ENCODE measurements around the gene GAN. TPM values are rescaled to one million over a fixed set of nuclear protein-coding genes. Genes with fewer than 3 reads are reported as not detected.
"Not testable (repeated sequence)": the region's sequence is repeated elsewhere in the genome, so short reads cannot be mapped to it uniquely, and the experiment has no call there.

Gene GAN
- total RNA-seq, 2 experiments from 2014 or later: 11.5 to 12.3 TPM

DNA sequence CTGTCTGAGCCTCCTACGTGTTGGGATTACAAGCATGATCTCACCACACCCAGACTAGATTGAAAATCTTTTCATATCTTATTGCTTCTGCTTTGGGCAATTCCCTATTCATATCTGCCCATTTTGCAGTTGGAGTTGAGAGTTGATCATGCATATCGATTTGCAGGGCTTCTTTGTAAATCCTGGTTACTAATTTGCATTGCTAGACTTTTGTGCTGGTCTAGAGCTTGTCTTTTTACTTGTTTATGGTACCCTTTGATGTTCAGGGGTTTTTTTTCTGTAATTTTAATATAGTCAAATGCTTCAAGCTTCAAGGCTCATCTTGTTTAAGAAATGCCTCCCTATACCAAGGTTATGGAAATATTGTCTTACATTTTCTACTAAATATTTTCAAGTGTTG is 106.4 kb downstream of the GAN start:
- TF ChIP-seq, protein P1, sequence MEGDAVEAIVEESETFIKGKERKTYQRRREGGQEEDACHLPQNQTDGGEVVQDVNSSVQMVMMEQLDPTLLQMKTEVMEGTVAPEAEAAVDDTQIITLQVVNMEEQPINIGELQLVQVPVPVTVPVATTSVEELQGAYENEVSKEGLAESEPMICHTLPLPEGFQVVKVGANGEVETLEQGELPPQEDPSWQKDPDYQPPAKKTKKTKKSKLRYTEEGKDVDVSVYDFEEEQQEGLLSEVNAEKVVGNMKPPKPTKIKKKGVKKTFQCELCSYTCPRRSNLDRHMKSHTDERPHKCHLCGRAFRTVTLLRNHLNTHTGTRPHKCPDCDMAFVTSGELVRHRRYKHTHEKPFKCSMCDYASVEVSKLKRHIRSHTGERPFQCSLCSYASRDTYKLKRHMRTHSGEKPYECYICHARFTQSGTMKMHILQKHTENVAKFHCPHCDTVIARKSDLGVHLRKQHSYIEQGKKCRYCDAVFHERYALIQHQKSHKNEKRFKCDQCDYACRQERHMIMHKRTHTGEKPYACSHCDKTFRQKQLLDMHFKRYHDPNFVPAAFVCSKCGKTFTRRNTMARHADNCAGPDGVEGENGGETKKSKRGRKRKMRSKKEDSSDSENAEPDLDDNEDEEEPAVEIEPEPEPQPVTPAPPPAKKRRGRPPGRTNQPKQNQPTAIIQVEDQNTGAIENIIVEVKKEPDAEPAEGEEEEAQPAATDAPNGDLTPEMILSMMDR (IDR thresholded peaks at IDR 0.05): no peak
- CTCF ChIA-PET: no interaction called here

DNA sequence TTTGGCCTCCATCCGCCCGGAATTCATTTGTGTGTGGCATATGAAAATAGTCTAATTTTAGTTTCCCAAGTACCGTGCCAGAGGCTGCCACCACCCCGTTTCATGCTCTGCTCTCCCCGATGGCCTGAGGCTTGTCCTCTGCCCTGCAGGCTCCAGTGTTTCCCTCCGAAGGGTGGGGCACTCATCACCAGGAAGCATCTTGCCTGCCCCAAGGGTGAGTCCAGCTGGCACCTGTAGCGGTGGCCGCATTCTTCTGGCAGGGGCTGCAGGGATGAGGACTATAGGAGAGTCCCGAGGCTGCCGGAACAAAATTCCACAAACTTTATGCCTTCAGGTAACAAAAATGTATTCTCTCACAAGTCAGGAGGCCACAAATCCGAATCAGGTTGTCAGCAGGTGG is 106.8 kb downstream of the GAN start:
- ATAC-seq (no peak), DNase-seq (no peak)
- ChIA-PET CTCF (no interaction called here), POLR2A (no interaction called here)
- TF ChIP-seq, protein P1 (IDR thresholded peaks at IDR 0.05): no peak
- peaks cover 10% of the 10 kb centered on the region for H3K4me1 Mint-ChIP-seq (ENCODE audit: low read depth)
- H3K36me3 Mint-ChIP-seq (ENCODE audit: low read depth): no peaks in the 10 kb centered on the region
- peaks cover 2% of the 10 kb centered on the region for H3K9me3 Mint-ChIP-seq
- no peak overlapping the region for H3K4me3 Mint-ChIP-seq
- intact Hi-C loops (cut with micrococcal nuclease): no loop called here
- no peak overlapping the region for H3K27ac Mint-ChIP-seq
- no peaks in the 10 kb centered on the region for H3K27me3 Mint-ChIP-seq

More for the DNA sequence above, 106.4 kb downstream of the GAN start:
- no peak overlapping the region for H3K27ac Mint-ChIP-seq
- POLR2A ChIA-PET: no interaction called here
- DNase-seq (no peak), ATAC-seq (no peak)
- peaks cover 10% of the 10 kb centered on the region for H3K4me1 Mint-ChIP-seq (ENCODE audit: low read depth)
- H3K36me3 Mint-ChIP-seq (ENCODE audit: low read depth): no peaks in the 10 kb centered on the region
- H3K4me3 Mint-ChIP-seq: no peak overlapping the region
- H3K9me3 Mint-ChIP-seq: peaks cover 2% of the 10 kb centered on the region
- no peaks in the 10 kb centered on the region for H3K27me3 Mint-ChIP-seq
- intact Hi-C loops (cut with micrococcal nuclease): no loop called here

GRCh38 chr16:81422153-81422552 is 107.4 kb downstream of the GAN start:
- POLR2A ChIA-PET; H3K4me3 Mint-ChIP-seq; H3K36me3 Mint-ChIP-seq (ENCODE audit: low read depth); intact Hi-C loops (cut with micrococcal nuclease); H3K27me3 Mint-ChIP-seq; H3K27ac Mint-ChIP-seq; DNase-seq; CTCF ChIA-PET; H3K9me3 Mint-ChIP-seq; ATAC-seq: not testable (repeated sequence)
- peaks cover 10% of the 10 kb centered on the region for H3K4me1 Mint-ChIP-seq (ENCODE audit: low read depth)

- Mint-ChIP-seq H3K27me3 (no peaks in the 10 kb centered on the region), H3K36me3 (ENCODE audit: low read depth) (no peaks in the 10 kb centered on the region), H3K4me1 (ENCODE audit: low read depth) (peaks cover 10% of the 10 kb centered on the region), H3K4me3 (no peak overlapping the region), H3K9me3 (peaks cover 2% of the 10 kb centered on the region), H3K27ac (no peak overlapping the region)
- CTCF ChIA-PET: interaction anchor here (0.8 to 2.1 kb wide), 4 partner anchors 10 to 207 kb away, joined by 3 to 8 read pairs (median 4); no protein-coding TSS in a partner anchor
- intact Hi-C loops (cut with micrococcal nuclease): no loop called here
- TF ChIP-seq, protein P1 (IDR thresholded peaks at IDR 0.05): no peak
- DNase-seq: peak; percentile 62
- peak; percentile 68 for ATAC-seq
- POLR2A ChIA-PET: interaction anchor here (0.6 kb wide), 2 partner anchors 44 to 335 kb away, joined by 3 to 4 read pairs; no protein-coding TSS in a partner anchor
These were observed 110.0 kb downstream of the GAN start for GRCh38 chr16:81424771-81425170.

DNA sequence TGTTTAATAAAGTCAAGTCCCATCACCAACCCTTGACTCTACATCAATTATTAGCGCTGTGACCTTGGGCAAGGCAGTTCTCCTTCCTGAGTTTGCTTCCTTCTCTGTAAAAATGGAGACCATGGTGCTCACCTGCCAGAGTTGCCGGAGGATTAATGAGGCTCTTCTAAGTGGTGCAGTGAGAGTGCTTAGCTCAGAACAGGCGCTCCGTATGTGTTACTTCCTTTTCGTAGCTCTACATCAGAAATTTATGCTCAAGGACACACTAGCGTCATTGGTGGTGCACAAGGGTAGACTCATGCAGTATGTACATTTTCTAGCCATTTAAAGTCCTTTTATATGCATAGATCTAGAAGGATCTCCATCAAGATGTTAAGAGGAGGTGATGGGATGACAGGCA is 112.5 kb downstream of the GAN start:
- Mint-ChIP-seq H3K27me3 (no peaks in the 10 kb centered on the region), H3K4me3 (no peak overlapping the region), H3K4me1 (ENCODE audit: low read depth) (peaks cover 13% of the 10 kb centered on the region), H3K27ac (no peak overlapping the region), H3K9me3 (peaks cover 2% of the 10 kb centered on the region), H3K36me3 (ENCODE audit: low read depth) (no peaks in the 10 kb centered on the region)
- DNase-seq (no peak), ATAC-seq (no peak)
- ChIA-PET POLR2A (interaction anchor here (0.7 kb wide), 1 partner anchor 148 kb away, joined by 3 read pairs; no protein-coding TSS in a partner anchor), CTCF (no interaction called here)
- intact Hi-C loops (cut with micrococcal nuclease): no loop called here
- TF ChIP-seq, protein P1 (IDR thresholded peaks at IDR 0.05): no peak
